ENCODE data around the gene RNF175. TPM values are rescaled to one million over a fixed set of nuclear protein-coding genes. Genes with fewer than 3 reads are reported as not detected.

Gene RNF175
- total RNA-seq (2022; extraction: Qiagen RNA extraction): not detected in 5 replicates

DNA sequence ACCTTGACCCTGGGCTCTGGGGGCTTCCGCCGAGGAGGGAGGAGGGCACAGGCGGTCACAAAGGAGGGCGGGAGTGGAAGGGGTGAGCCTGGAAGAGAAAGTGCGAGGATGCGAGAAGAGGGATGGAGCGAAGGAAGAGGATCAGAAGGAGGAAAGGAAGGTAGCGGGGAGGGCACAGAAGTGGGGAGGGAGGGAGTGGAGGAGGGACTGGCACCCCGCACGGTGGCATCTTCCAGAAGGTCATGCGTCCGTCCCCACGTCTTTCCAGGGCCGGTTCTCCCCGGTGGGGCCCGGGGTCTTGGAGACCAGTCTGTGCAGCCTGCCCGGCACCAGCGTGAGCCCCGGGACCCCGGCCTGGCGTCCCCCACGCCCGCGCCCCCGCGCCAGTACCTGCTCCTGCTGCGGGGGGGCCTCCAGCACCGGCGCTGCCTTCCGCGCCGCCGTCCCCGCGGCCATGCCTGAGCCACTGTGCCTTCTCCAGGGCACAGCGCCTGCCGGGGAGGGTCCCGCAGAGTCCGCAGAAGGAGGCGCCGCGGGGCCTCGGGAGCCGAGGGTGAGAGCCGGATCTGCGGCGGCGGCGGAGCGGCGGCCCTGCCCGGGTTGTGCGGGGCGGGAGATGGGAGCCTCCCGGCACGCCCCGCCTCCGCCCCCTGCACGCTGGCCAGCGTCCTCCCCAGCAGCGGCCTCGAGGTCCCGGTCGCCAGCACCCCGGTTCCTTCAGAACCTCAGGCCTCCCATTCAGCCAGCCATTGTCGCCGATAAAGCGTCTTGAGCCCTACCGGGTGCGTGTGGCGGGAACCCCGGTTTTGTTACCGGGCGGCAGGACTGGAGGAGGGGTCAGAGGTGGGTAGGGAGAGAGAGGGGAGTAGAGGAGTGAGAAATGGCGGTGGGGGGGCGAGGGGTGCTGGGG lies at the start of gene RNF175:
TSS of gene RNF175 (minus strand) at position 618 of the 910 bp plus-strand sequence. CDS start at position 456, 162 bp downstream.

DNA sequence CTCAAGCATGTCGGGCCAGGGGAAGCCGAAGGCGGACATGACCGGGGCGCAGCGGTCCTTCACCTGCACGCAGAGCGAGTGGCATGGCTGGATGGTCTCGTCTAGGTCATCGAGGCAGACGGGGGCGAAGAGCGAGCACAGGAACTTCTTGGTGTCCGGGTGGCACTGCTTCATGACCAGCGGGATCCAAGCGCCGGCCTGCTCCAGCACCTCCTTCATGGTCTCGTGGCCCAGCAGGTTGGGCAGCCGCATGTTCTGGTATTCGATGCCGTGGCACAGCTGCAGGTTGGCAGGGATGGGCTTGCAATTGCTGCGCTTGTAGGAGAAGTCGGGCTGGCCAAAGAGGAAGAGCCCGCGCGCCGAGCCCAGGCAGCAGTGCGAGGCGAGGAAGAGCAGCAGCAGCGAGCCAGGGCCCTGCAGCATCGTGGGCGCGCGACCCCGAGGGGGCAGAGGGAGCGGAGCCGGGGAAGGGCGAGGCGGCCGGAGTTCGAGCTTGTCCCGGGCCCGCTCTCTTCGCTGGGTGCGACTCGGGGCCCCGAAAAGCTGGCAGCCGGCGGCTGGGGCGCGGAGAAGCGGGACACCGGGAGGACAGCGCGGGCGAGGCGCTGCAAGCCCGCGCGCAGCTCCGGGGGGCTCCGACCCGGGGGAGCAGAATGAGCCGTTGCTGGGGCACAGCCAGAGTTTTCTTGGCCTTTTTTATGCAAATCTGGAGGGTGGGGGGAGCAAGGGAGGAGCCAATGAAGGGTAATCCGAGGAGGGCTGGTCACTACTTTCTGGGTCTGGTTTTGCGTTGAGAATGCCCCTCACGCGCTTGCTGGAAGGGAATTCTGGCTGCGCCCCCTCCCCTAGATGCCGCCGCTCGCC lies 28.8 kb upstream of the RNF175 start, which contains the start of gene SFRP2:
TSS of gene SFRP2 (minus strand) at position 671 of the 864 bp plus-strand sequence. CDS start at position 423, 248 bp downstream.

DNA sequence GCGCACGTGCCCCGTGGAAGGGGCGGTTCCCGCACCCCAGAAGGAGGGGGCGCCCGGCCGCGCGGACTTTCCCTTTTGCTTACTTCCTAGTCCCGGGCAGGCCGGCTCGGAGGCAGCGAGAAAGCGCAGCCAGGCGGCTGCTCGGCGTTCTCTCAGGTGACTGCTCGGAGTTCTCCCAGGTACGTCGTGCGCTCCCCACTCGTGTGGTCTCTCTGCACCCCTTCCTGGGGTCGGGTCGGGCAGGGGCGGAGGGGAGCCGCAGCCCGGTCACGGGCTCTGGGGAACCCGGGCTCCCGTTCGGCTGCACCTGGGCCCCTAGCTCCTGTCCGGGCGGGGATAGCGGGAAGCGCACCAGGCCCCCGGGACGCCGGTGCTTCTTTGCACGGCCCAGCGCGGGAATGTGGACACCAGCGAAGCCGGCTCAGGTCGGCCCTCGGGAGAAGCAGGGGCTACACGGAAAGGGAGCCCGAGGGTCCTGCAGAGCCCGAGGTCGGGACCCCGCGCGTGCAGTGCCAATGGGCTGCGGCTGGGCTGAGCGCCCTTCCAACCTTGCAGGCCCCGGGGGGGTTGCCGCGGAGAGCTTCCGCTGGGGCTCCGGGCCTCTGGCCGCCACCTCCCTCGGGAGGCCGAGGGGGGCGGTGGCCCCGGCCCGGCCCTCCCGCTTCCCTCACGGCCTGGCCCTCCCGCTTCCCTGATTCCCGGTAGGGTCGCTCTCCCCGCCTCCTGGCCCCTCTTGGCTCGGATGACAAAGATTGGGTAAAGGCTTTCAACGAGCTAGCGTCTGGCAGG lies 75.4 kb downstream of the RNF175 start, which contains the start of gene TLR2:
TSS of gene TLR2 (plus strand) at position 99 of the 789 bp plus-strand sequence. CDS start 18,628 bp downstream, outside the sequence.

Other genes starting within 250 kb of the RNF175 start
- 0.46 to 0.99 TPM (median 0.85 TPM) in 5 replicates for gene TLR2, start 75.7 kb downstream of the RNF175 start, total RNA-seq (2022; extraction: Qiagen RNA extraction)
- gene SFRP2, start 29.1 kb upstream of the RNF175 start, total RNA-seq (2022; extraction: Qiagen RNA extraction): 0.06 TPM in 1 of 5 replicates, not detected in the others

All from A549 treated with dexamethasone at 1 μM for 4 hours (cell line).